Vagina (tissue), 2 donors: ENCODE data around the gene BEND3. TPM values are rescaled to one million over a fixed set of nuclear protein-coding genes. Genes with fewer than 3 reads are reported as not detected.

ENCODE experiments used
- DNase-seq, 2 donors: peaks; one replicate each; pipeline ENCODE4 v3.0.0-alpha.2; 2017; ENCODE audit errors: extremely low spot score in 2 of 2
- H3K27ac ChIP-seq: fragments of 200-600 bp; sonication (generic); one replicate; pipeline ENCODE4 v1.5.1; 2019
- H3K27me3 ChIP-seq: fragments of 200-600 bp; sonication (generic); one replicate; pipeline ENCODE4 v1.5.1; 2019
- H3K36me3 ChIP-seq, 2 donors: fragments of 200-600 bp; sonication (generic); one replicate each; pipeline ENCODE4 v1.5.1; 2017 to 2019
- H3K4me1 ChIP-seq: fragments of 200-600 bp; sonication (generic); one replicate; pipeline ENCODE4 v1.5.1; 2019
- H3K4me3 ChIP-seq, 2 donors: fragments of 200-600 bp; sonication (generic); 1 replicate in 1 of 2; 2 replicates in 1 of 2; pipeline ENCODE4 v1.5.1; 2016 to 2019
- H3K9me3 ChIP-seq: fragments of 200-600 bp; sonication (generic); one replicate; pipeline ENCODE4 v1.5.1; 2019
- CTCF ChIP-seq, 3 experiments: fragments of 450-650 bp in 2 of 3; fragments of 200-600 bp in 1 of 3; sonication (generic) in 1 of 3; IDR thresholded peaks; one replicate each; pipeline ENCODE4 v1.5.1; 2017 to 2019; ENCODE audit warnings: antibody characterized with exemption in 3 of 3, mild to moderate bottlenecking in 2 of 3, moderate library complexity in 2 of 3
- POLR2A ChIP-seq, 2 donors: fragments of 450-650 bp; IDR thresholded peaks; one replicate each; pipeline ENCODE4 v1.6.1; 2017; ENCODE audit warnings: antibody characterized with exemption in 2 of 2, mild to moderate bottlenecking in 2 of 2, moderate library complexity in 2 of 2
- POLR2AphosphoS5 ChIP-seq, 2 donors: sonication (generic); formaldehyde crosslinking; IDR thresholded peaks; one replicate each; pipeline ENCODE4 v1.9.0; 2017; ENCODE audit warnings: antibody characterized with exemption in 2 of 2, mild to moderate bottlenecking in 2 of 2, low read depth in 1 of 2; ENCODE audit not compliant: insufficient read depth in 1 of 2
- intact Hi-C: fragments of 100-400 bp; cut with DNase I; formaldehyde crosslinking; loops from one replicate; pipeline ENCODE4 v1.15.1; 2023
- total RNA-seq: library from RNA; depleted of rRNA; stranded (reverse); fragments of >200 nt; gene quantifications from one replicate; pipeline ENCODE4 v1.2.3, GENCODE V29; 2016

BEND3 gene
- total RNA-seq, 1 donor from 2014 or later, result 2.0 TPM

DNA sequence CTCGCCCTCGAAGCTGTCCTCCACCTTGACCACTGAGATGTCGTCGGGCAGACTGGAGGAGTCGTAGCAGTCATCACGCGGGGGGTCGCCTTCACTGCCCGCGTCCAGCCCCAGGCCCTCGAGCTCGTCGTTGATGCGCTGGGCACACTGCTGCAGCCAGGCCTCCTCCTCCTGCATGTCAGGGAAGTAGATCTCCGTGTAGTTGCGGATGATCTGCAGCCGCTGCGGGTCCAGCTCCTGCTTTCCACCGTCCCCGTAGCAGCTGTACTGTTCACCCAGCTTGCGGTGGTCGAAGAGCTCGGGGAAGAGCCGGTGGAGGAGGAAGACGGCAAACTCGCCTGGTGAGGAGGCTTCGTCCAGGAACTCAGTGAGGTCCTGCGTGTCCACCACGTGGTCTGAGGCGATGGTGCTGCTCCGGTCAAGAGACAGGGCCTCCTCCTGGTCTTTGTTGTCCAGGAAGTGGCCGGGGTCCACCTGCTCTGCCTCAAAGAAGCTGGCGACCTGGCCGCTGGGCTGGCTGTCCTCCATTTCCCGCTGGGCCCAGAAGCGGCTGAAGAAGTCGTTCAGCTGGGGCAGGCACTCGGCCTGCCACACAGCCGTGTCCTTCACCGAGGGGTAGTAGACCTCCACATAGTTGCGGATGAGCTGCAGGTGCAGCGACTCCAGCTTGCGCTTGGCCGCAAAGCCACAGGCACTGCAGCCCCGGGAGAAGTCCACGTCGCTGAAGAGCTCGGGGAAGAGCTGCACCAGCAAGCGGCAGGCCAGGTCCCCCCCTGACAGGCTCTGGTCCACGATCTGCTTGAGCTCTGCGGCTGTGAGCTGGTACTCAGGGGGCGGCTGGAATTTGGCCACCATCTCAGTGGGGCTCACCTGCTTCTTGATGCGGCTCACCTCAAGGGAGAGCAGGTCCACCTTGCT, 45.4 kb downstream of the BEND3 start:
- Histone ChIP-seq H3K4me3 (no peak overlapping the region), H3K27ac (no peak overlapping the region), H3K36me3 (no peaks in the 10 kb centered on the region), H3K27me3 (no peaks in the 10 kb centered on the region), H3K4me1 (peaks cover 2% of the 10 kb centered on the region), H3K9me3 (no peaks in the 10 kb centered on the region)
- intact Hi-C loops, result no loop called here
- TF ChIP-seq POLR2AphosphoS5 (IDR thresholded peaks at IDR 0.05; ENCODE audit: insufficient read depth in 1 of 2, low read depth in 1 of 2) (no peak), CTCF (IDR thresholded peaks at IDR 0.05) (no peak)
- no peak for DNase-seq

DNA sequence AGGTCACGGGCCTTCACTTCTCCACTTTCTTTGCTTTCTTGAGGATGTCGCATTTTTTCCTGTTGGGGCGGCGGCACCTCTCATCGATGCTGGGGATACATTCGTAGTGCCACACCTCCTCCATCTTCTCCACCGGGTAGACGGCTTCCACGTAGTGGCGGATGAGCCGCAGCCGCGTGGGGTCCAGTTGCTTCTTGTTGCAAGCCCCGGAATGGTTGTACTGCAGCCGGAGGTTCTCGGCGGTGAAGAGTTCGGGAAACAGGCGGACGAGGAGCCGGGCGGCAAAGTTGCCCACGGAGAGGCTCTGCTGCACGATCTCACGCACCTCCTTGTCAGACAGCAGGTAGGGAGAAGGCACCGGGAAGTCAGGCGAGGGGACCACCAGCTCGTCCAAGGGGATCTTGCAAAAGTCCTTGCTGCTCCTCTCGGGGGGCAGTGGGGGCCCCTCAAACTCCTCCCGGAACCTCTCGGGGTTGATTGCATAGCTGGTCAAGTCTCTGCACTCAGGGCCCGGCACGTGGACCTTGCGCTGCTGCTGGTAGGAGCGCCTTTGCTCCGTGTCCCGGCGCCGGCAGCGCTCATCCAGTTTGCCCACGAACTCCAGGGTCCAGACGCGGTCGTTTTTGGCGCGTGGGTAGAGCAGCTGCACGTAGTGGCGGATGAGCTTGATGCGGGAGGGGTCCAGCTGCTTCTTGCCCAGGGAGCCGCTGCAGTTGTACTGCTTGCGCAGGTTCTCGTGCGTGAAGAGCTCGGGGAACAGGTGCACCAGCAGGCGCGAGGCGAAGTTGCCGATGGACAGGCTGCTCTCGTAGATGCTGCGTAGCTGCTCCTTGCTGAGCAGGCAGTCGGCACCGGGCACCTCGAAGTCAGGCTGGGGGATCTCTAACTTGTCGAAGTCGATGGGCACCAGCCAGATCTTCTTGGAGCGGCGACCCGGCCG, 46.4 kb downstream of the BEND3 start:
- H3K9me3 ChIP-seq, result no peaks in the 10 kb centered on the region
- TF ChIP-seq POLR2A (IDR thresholded peaks at IDR 0.05) (no peak), POLR2AphosphoS5 (IDR thresholded peaks at IDR 0.05; ENCODE audit: insufficient read depth in 1 of 2, low read depth in 1 of 2) (no peak), CTCF (IDR thresholded peaks at IDR 0.05) (no peak)
- H3K4me1 ChIP-seq, result peaks cover 9% of the 10 kb centered on the region
- intact Hi-C loops, result no loop called here
- no peak overlapping the region for H3K4me3 ChIP-seq
- no peak for DNase-seq
- H3K27me3 ChIP-seq, result no peaks in the 10 kb centered on the region
- H3K36me3 ChIP-seq, result no peaks in the 10 kb centered on the region
- H3K27ac ChIP-seq, result no peak overlapping the region

GRCh38 chr6:107066697-107067659, 48.3 kb downstream of the BEND3 start:
- no peak for DNase-seq
- H3K27ac ChIP-seq, result no peak overlapping the region

More at GRCh38 chr6:107066697-107067659, 48.3 kb downstream of the BEND3 start:
- Histone ChIP-seq H3K4me3 (no peak overlapping the region), H3K4me1 (peaks cover 9% of the 10 kb centered on the region), H3K36me3 (no peaks in the 10 kb centered on the region), H3K9me3 (no peaks in the 10 kb centered on the region), H3K27me3 (no peaks in the 10 kb centered on the region)
- intact Hi-C loops, result no loop called here
- TF ChIP-seq CTCF (IDR thresholded peaks at IDR 0.05), result no peak
- no peak for TF ChIP-seq POLR2AphosphoS5 (IDR thresholded peaks at IDR 0.05; ENCODE audit: insufficient read depth in 1 of 2, low read depth in 1 of 2)
- TF ChIP-seq POLR2A (IDR thresholded peaks at IDR 0.05), result no peak
